K562 (cell line): ENCODE results near the gene UQCC2. TPM values are rescaled to one million over a fixed set of nuclear protein-coding genes. Genes with fewer than 3 reads are reported as not detected.

ENCODE experiments used
- ATAC-seq: fragments of 200-7000 bp; cut with Tn5 transposase; 3 replicates; pipeline ENCODE4 v1.9.1; 2020; ENCODE audit warnings: moderate library complexity
- BruUV-seq: library from RNA; stranded (reverse); fragments of 400-500 nt; replicated peaks from 2 replicates; lab custom pipeline; 2021; lab: Mats Ljungman, UMichigan
- CTCF ChIA-PET: fragments of 300-600 bp; formaldehyde crosslinking; extraction: SDS; loops from one replicate; lab custom pipeline; 2021; ENCODE audit warnings: low intra/inter-chr PET ratio; lab: Yijun Ruan, JAX
- POLR2A ChIA-PET: fragments of 300-600, 350-650 bp; sonication (Branson Sonifier 250); formaldehyde crosslinking; extraction: SDS; loops from one replicate; lab custom pipeline; 2021; ENCODE audit warnings: antibody characterized with exemption, inconsistent platforms; lab: Yijun Ruan, JAX
- DNase-seq, 4 experiments: peaks; one replicate each; pipeline versions ENCODE4 v3.0.0 to v3.0.0-alpha.2; 2011 to 2018; ENCODE audit warnings: low spot score in 3 of 4, mixed read lengths in 3 of 4; ENCODE audit errors: extremely low read depth in 1 of 4
- FAIRE-seq: peaks from 2 replicates; lab custom pipeline; 2011; peaks lifted over from hg19 to GRCh38; lab: Jason Lieb, UNC
- H2AFZ ChIP-seq: 2 replicates; pipeline ENCODE4 v1.6.0; 2011; ENCODE audit warnings: low read depth, low read length, control low read depth, inconsistent platforms
- H3K27ac ChIP-seq: fragments of 200-600 bp; 3 replicates; pipeline ENCODE4 v1.8.0; 2011; ENCODE audit warnings: low read depth, mild to moderate bottlenecking, control low read depth, inconsistent platforms, low read length, moderate library complexity, mixed read lengths; ENCODE audit errors: extremely low read depth
- H3K27me3 ChIP-seq, 2 experiments: fragments of 300-600 bp in 1 of 2; 2 replicates in 1 of 2; 3 replicates in 1 of 2; pipeline versions ENCODE4 v1.6.0 to v1.8.0; 2011; ENCODE audit warnings: inconsistent platforms in 2 of 2, low read length in 2 of 2, mild to moderate bottlenecking in 1 of 2, mixed read lengths in 1 of 2, moderate library complexity in 1 of 2; ENCODE audit not compliant: control insufficient read depth in 2 of 2, insufficient read depth in 2 of 2
- H3K36me3 ChIP-seq: fragments of 300-600 bp; 3 replicates; pipeline ENCODE4 v1.8.0; 2011; ENCODE audit warnings: mild to moderate bottlenecking, low read length, inconsistent platforms; ENCODE audit not compliant: control insufficient read depth, insufficient read depth
- H3K4me1 ChIP-seq, 2 experiments: fragments of 200-600 bp in 1 of 2; replicated peaks in 1 of 2; 2 replicates in 1 of 2; 3 replicates in 1 of 2; pipeline versions ENCODE4 v1.5.1 to v1.8.0; 2011; ENCODE audit warnings: inconsistent platforms in 2 of 2, low read length in 2 of 2, mild to moderate bottlenecking in 1 of 2, mixed read lengths in 1 of 2, moderate library complexity in 1 of 2; ENCODE audit not compliant: control insufficient read depth in 2 of 2, insufficient read depth in 2 of 2
- H3K4me2 ChIP-seq: 2 replicates; pipeline ENCODE4 v1.6.1; 2011; ENCODE audit warnings: low read length, control low read depth, inconsistent platforms, mixed read lengths; ENCODE audit not compliant: insufficient read depth
- H3K4me3 ChIP-seq: fragments of 200-600 bp; sonication (generic), shearing (Covaris generic); 2 replicates; pipeline ENCODE4 v1.5.1; 2016; ENCODE audit warnings: control low read depth, inconsistent platforms
- H3K79me2 ChIP-seq: fragments of 200-600 bp; 3 replicates; pipeline ENCODE4 v1.8.0; 2011; ENCODE audit warnings: low read length, inconsistent platforms; ENCODE audit not compliant: control insufficient read depth, insufficient read depth
- H3K9ac ChIP-seq, 2 experiments: 2 replicates each; pipeline versions ENCODE4 v1.6.0 to v1.6.1; 2011; ENCODE audit warnings: low read depth in 2 of 2, low read length in 2 of 2, control low read depth in 1 of 2, inconsistent platforms in 1 of 2, mild to moderate bottlenecking in 1 of 2, mixed read lengths in 1 of 2; ENCODE audit not compliant: insufficient read depth in 1 of 2
- H3K9me1 ChIP-seq: one replicate; pipeline ENCODE4 v1.6.0; 2011; ENCODE audit warnings: inconsistent platforms, mild to moderate bottlenecking, low read length, moderate library complexity; ENCODE audit not compliant: control insufficient read depth, insufficient read depth
- H3K9me3 ChIP-seq: replicated peaks from 2 replicates; pipeline ENCODE4 v1.5.1; 2011; ENCODE audit warnings: low read depth, low read length, inconsistent platforms; ENCODE audit not compliant: control insufficient read depth, insufficient read depth
- H4K20me1 ChIP-seq: replicated peaks from 2 replicates; pipeline ENCODE4 v1.6.1; 2011; ENCODE audit warnings: low read length, inconsistent platforms, mixed read lengths; ENCODE audit not compliant: control insufficient read depth, insufficient read depth
- ARHGAP35 ChIP-seq: fragments of 450-650 bp; IDR thresholded peaks from 2 replicates; pipeline ENCODE4 v1.6.1; 2018; ENCODE audit not compliant: partially characterized antibody
- HMGN3 ChIP-seq: IDR thresholded peaks from 2 replicates; pipeline ENCODE4 v1.6.1; 2011; ENCODE audit warnings: borderline replicate concordance, low read depth, mild to moderate bottlenecking, mixed read lengths, low read length; ENCODE audit not compliant: insufficient read length; ENCODE audit errors: extremely low read depth
- HNRNPLL ChIP-seq: fragments of 200-400 bp; formaldehyde crosslinking; IDR thresholded peaks from 2 replicates; pipeline ENCODE4 v1.6.1; 2017; ENCODE audit warnings: low read length, low read depth, mild to moderate bottlenecking; ENCODE audit not compliant: poor library complexity, severe bottlenecking
- KAT2B ChIP-seq: IDR thresholded peaks from one replicate; pipeline ENCODE4 v1.6.1; 2012; ENCODE audit warnings: low read depth, mild to moderate bottlenecking, control low read depth, inconsistent platforms, low read length, moderate library complexity
- SAFB2 ChIP-seq: fragments of 200-400 bp; formaldehyde crosslinking; IDR thresholded peaks from 2 replicates; pipeline ENCODE4 v1.6.1; 2018; ENCODE audit warnings: borderline replicate concordance, low read length, low read depth, moderate library complexity; ENCODE audit not compliant: severe bottlenecking
- STAT6 ChIP-seq: sonication (generic); formaldehyde crosslinking; IDR thresholded peaks from 2 replicates; pipeline ENCODE4 v1.8.1; 2023; ENCODE audit warnings: mild to moderate bottlenecking, missing genetic modification reagents
- ZBTB9 ChIP-seq: fragments of 450-650 bp; formaldehyde crosslinking; IDR thresholded peaks from 2 replicates; pipeline ENCODE4 v1.4.0; 2020; ENCODE audit warnings: mild to moderate bottlenecking, moderate library complexity
- ZNF239 ChIP-seq: fragments of 250-450 bp; sonication (Bioruptor Pico); IDR thresholded peaks from 2 replicates; pipeline ENCODE4 v1.4.0; 2020; ENCODE audit warnings: mild to moderate bottlenecking
- ZNF282 ChIP-seq: sonication (generic); formaldehyde crosslinking; IDR thresholded peaks from 2 replicates; pipeline ENCODE4 v1.8.1; 2023; ENCODE audit warnings: missing genetic modification reagents
- WGBS: fragments of 100-300 bp; shearing (Covaris generic); methylation state at CpG from one replicate; pipeline ENCODE4 v1.1.6; 2016; ENCODE audit warnings: low coverage, mixed read lengths; ENCODE audit not compliant: insufficient coverage; ENCODE audit errors: missing lambda C conversion rate; 5-methylcytosine and 5-hydroxymethylcytosine counted together
- in situ Hi-C: fragments of 300-500 bp; cut with MboI; formaldehyde crosslinking; loops from 4 replicates; pipeline ENCODE4 v1.15.0; 2018; ENCODE audit warnings: inconsistent platforms, mixed read lengths
- intact Hi-C: fragments of 100-400 bp; cut with micrococcal nuclease; formaldehyde crosslinking; loops from 2 replicates; pipeline ENCODE4 v1.14.2; 2022
- polyA plus RNA-seq, 8 experiments: library from polyadenylated mRNA; depleted of rRNA in 4 of 8; stranded (reverse) in 5 of 8; unstranded in 3 of 8; fragments of >200 nt; fragmentation: Nextera tagmentation in 2 of 8; fragmentation: Illumina TruSeq in 1 of 8; extraction: Ambion mirVana in 2 of 8; extraction: Trizol in 1 of 8; gene quantifications; 2 replicates each; pipeline versions ENCODE4 v1.2.1 to v1.2.3, GENCODE V29; 2011 to 2014; ENCODE audit warnings: inconsistent platforms in 1 of 8, missing spikeins in 1 of 8
- total RNA-seq, 7 experiments: library from RNA; depleted of rRNA in 6 of 7; stranded (reverse); fragments of >200 nt in 6 of 7; fragmentation: Illumina TruSeq in 2 of 7; extraction: Trizol in 2 of 7; gene quantifications; 2 replicates each; pipeline versions ENCODE4 v1.2.1 to v1.2.3, GENCODE V29; 2011 to 2021; ENCODE audit warnings: low replicate concordance in 1 of 7
- TF ChIP-seq, protein P1 (sequence below): fragments of 250-450 bp; sonication (Bioruptor Pico); IDR thresholded peaks from 2 replicates; pipeline ENCODE4 v1.8.0; 2022; ENCODE audit warnings: moderate library complexity, mild to moderate bottlenecking, inconsistent platforms
- TF ChIP-seq, protein P2 (sequence below): fragments of 250-450 bp; sonication (Bioruptor Pico); IDR thresholded peaks from 2 replicates; pipeline ENCODE4 v1.9.0; 2021; ENCODE audit warnings: mild to moderate bottlenecking, inconsistent platforms

The UQCC2 gene
- total and polyA plus RNA-seq, 9 of the 15 experiments (the other 6 are each of a cell fraction or from before 2014, with no cell fraction given) = 58.5 to 927 (median 158) TPM

- intact Hi-C loops = no loop called here
- no TSS peak for BruUV-seq
- no peak for ATAC-seq
- Histone ChIP-seq H3K4me2 (no peak overlapping the region), H3K27me3 (no peaks in the 10 kb centered on the region), H3K79me2 (no peaks in the 10 kb centered on the region), H2AFZ (no peak overlapping the region), H3K9me1 (no peaks in the 10 kb centered on the region), H3K4me3 (no peak overlapping the region), H3K4me1 (peaks cover 0 to 31% of the 10 kb centered on the region in 2 experiments; a peak in 3 of 5 replicates), H3K36me3 (peaks cover 95% of the 10 kb centered on the region), H4K20me1 (0 out of 2 replicates have a peak, but pooled peaks cover 3% of the 10 kb centered on the region), H3K27ac (no peak overlapping the region), H3K9ac (no peak overlapping the region), H3K9me3 (no peaks in the 10 kb centered on the region)
- DNase-seq = no peak
- ChIA-PET CTCF (no interaction called here), POLR2A (interaction anchor here (0.6 to 1.0 kb wide), 2 partner anchors 20 to 399 kb away, joined by 3 to 4 read pairs; partner anchors contain the start of gene VPS52)
- WGBS = 93% methylated on average over 20 of the region's 21 CpGs
- FAIRE-seq = no peak
- in situ Hi-C loops = no loop called here
- TF ChIP-seq, protein P1, sequence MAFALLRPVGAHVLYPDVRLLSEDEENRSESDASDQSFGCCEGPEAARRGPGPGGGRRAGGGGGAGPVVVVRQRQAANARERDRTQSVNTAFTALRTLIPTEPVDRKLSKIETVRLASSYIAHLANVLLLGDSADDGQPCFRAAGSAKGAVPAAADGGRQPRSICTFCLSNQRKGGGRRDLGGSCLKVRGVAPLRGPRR = no peak
- no peak for TF ChIP-seq HMGN3
- TF ChIP-seq ZNF282 (CRISPR knock-in tag) = no peak
- TF ChIP-seq SAFB2 = no peak
- TF ChIP-seq ARHGAP35 = no peak
- TF ChIP-seq HNRNPLL = no peak
- no peak for TF ChIP-seq ZNF239 (CRISPR knock-in tag)
- TF ChIP-seq, protein P2, sequence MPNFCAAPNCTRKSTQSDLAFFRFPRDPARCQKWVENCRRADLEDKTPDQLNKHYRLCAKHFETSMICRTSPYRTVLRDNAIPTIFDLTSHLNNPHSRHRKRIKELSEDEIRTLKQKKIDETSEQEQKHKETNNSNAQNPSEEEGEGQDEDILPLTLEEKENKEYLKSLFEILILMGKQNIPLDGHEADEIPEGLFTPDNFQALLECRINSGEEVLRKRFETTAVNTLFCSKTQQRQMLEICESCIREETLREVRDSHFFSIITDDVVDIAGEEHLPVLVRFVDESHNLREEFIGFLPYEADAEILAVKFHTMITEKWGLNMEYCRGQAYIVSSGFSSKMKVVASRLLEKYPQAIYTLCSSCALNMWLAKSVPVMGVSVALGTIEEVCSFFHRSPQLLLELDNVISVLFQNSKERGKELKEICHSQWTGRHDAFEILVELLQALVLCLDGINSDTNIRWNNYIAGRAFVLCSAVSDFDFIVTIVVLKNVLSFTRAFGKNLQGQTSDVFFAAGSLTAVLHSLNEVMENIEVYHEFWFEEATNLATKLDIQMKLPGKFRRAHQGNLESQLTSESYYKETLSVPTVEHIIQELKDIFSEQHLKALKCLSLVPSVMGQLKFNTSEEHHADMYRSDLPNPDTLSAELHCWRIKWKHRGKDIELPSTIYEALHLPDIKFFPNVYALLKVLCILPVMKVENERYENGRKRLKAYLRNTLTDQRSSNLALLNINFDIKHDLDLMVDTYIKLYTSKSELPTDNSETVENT = no peak
- no peak for TF ChIP-seq KAT2B
- no peak for TF ChIP-seq STAT6
- TF ChIP-seq ZBTB9 (CRISPR knock-in tag) = no peak
Observed at GRCh38 chr6:33670086-33670660, 41.3 kb downstream of the UQCC2 start.
